Effector CD8-positive, alpha-beta T cell (primary cell): ENCODE data around the gene KIFAP3.
"Not testable (repeated sequence)": the region's sequence is repeated elsewhere in the genome, so short reads cannot be mapped to it uniquely, and the experiment has no call there.

Experiments
- DNase-seq: peaks from one replicate; lab custom pipeline; 2025; lab: John Stamatoyannopoulos, UW

Gene KIFAP3

DNA sequence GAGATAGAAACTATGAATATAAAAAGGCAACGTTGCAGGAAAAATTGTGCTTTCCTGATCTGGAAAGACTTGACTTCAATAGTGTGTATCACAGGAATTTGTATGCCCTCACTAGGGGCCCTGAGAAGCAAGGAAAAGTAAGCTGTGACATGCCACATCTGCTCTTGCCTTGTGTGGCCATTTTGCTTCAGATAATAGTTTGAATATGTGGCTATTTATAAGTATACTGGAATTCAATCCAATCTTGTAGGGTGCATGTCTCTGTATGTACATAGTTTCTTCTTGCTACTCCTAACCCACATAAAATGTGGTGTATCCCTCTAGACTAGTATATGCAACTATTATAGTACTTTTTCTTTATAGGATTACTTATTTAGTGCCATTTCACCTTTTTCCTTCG, 149.7 kb downstream of the KIFAP3 start:
- DNase-seq: no peak

DNA sequence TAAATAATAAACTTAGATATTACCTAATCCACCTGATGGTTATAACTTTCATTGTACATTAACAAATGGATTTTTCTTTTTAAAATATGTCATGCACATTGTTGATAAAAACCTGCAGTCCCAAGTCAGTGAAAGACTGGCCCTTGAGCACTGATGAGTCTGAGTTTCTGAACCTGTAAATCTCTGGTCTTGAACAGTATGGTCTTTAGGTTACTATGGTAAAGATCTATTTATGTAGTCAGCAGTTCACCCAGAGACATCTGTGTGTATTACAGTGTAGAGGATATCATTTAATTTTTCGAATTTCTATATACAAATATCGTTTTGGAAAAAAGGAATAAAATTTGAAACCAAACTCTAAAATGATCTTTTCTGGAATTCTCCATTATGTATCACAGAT, 150.4 kb downstream of the KIFAP3 start:
- DNase-seq: no peak

DNA sequence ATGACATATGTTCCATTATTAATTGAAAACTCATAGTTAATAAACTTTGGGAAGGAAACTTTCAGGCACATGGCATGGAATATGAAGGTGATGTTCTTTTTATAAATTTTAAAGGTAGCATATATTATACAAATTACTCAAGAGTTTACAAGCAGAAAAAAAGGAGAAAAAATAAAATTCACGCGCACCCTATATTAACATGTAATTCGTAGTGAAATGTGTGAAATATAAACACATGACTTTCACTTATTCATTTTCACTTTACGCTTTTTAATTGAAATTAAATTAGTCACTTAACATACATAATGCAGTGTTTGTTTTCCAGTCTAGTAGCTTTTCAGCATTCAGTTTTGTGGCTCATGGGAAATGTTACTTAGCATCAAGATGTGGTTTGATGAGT, 153.4 kb downstream of the KIFAP3 start:
- no peak for DNase-seq

DNA sequence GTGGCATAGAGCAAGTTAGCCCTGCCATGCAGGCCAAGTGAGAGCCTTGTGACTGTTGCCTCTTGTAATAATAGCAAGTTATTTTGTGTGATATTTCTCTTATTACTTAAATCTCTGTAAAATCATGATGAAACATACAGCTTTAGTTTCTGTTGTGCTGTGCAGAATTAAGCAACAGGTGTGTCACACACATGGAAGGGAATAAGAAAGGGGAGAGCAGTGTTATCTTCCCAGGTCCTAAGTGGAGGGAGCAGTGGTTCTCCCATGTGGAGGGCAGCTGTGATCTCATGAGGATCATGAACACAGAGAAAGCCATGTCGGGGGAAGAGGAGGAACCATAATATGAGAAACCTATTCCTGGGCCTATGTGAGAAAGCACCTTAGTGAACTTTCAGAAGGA, 155.6 kb downstream of the KIFAP3 start:
- DNase-seq: no peak

DNA sequence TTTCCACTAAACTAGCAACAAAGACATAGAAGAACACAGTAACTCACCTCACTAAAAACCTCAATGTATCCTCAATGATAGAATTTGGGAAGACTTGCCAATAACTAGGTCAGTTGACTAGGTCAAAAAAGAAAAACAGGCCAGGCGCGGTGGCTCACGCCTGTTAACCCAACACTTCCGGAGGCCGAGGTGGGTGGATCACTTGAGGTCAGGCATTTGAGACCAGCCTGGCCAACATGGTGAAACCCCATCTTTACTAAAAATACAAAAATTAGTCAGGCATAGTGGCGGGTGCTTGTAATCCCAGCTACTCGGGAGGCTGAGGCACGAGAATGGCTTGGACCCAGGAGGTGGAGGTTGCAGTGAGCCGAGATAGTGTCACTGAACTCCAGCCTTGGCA, 156.3 kb downstream of the KIFAP3 start:
- DNase-seq: not testable (repeated sequence)

DNA sequence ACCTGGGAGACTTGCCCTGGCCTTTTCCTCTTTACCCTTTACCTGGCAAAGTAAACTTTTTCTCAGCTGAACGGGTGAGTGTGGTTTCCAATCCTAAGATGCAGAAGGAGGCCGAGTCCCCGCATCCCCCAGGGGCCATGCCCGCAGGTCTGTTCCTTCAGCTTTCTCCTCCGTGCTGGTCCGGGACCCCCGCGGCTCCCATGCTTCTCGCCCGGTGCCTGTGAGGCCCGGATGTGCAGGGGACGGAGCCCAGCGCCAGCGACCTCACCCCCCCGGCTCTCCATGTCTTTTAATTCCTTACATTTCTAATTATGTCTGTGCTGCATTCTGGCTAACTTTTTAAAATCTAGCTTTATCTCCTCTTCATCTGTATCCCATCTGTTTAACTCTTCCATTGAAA, 159.3 kb downstream of the KIFAP3 start:
- DNase-seq: no peak

DNA sequence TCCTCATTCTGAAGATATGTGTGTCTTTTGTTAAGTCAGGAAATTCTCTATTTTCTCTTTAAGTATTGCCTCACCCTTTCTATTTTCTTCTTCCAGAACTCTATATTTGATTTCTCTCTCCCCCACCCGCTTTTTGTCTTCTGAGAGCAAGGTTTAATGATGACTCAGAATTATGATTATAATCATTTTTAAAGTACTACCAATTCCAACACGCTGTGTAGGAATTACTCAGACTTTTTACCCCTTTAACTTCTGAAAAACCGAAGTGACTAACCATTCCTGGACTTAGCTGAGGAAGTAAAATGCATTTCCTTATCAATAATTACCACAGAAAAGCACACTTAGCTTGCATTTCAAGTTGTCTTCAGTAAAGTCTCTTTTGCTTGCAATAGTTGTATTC, 160.0 kb downstream of the KIFAP3 start:
- no peak for DNase-seq

DNA sequence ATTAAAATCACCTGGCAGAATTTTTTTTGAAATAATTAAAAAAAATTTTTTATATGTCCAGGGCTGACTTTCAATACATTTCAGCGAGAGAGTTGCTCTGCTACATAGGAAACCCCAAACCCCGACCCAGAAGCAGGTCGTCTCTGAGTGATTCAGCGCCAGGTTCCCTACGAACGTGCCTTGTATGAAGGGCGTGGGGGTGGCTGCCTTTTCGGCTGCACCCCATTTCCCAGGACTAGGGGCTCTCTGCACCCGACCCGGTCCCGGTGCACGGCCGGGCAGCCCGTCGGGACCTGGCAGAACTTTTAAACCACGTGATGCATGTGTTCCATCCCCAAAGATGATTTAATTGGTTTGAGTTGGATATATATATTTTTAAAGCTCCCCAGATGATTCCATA, 165.0 kb downstream of the KIFAP3 start:
- no peak for DNase-seq

DNA sequence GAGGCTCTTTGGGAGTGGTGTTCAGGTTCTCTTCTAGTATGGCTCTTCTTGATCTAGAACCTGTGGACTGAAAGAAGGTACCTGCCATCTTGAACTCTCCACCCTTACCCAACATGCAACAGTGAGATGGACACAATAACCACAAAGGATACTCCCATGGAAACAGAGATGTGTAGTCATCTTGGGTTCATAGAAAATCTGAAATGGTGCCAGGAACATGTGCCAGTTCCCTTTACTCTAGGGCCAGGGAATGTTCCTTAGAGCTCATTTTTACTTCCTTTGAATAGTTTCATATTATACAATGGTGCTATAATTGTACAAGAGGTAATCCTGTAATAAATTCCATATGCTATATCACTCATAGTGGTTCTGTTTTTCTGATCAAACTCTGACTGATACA, 167.6 kb downstream of the KIFAP3 start:
- DNase-seq: no peak

DNA sequence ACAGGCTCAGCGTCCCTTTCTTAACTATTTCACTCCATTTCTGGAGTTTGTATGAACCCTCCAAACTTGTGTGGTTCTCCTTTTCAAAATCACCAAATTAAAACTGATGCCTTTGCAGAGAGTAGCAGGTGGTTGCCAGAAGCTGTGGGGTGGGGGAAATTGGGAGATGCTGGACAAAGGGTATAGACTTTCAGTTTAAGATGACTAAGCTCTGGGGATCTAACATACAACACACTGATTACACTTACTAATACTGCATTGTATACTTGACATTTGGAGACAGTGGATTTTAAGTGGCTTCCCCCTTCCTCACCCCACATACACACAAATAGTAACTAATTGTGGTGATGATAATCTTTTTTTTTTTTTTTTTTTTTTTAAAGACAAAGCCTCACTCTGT, 169.7 kb downstream of the KIFAP3 start:
- no peak for DNase-seq

DNA sequence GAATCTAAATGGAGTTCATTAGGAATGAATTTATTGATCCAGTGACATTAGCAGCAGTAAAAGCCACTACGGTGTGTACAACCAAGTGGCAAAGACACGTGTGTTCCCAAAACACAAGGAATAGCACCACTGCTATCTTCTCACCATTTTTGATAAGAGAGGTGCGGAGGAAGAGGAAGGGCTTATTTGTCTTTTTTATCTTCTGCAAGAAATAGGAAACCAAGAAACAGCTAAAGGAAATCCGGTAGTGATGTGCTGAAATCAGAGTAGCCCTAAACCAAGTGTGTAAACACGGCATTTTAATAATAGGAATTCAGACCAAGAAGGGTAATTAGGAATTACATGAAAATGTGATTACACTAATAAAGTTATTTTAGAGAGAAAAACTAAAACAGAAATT, 171.7 kb downstream of the KIFAP3 start:
- DNase-seq: no peak

DNA sequence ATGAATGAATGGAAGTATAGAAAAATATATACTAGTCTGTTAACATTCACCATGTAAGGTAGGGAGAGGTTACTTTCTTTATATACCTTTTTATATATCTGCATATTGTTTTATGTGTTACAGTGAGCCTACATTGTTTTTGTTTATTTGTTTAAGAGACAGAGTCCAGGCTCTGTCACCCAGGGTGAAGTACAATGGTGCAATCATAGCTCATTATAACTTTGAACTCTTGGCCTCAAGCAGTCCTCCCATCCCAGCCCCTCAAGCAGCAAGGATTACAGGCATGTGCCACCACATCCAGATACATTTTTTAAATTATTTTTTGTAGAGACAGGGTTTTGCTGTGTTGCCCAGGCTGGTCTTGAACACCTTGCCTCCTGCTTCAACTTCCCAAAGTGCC, 173.4 kb downstream of the KIFAP3 start:
- DNase-seq: no peak

DNA sequence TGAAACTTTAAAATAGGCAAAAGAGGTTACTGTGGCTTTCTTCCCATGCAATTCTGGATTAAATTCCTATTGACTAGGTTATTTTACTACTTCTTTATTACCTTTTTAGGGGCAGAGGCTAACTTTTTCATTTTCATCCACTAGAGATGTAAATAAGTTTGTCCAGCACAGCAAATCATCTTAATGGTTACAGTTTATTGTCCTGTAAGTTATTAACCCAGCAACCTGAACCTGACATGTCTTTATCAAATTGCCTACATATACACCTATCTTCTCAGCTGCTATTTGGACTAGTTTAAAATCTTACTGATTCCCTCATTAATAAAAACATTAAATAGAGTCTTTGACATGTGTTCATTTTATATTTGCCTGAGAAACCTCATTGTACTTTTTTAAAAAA, 173.9 kb downstream of the KIFAP3 start:
- no peak for DNase-seq

DNA sequence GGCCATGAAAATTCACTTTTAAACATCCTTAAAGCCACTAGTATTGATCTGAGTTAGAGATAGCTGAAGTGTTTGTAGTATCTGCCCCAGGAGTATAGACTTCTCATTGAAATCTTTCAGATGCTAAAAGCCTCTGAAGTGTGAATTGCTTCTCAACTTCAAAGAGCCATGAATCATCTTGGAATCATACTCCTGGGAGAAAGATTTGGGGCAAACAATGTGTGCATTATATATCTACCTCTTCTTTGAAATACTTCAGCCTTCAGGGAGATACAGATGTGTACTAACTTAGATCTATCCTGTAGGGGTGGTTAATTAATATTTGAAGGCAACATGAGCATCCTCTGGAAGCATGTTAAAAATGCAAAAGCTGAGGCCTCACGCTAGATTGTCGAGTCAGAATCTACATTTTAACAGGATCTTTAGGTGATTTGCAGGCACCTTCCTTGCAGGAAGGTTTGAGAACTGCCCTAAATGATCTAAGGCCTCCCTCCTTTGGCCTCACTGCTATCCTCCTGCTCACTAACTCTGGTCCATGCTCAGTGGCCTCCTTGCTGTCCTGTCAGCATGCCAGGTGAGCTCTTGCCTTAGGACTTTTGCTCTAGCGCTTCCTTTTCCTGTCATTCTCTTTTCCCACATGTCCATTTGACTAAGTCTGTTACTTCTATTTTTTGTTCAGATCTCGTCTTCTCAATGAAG, 174.8 kb downstream of the KIFAP3 start:
- DNase-seq: no peak

DNA sequence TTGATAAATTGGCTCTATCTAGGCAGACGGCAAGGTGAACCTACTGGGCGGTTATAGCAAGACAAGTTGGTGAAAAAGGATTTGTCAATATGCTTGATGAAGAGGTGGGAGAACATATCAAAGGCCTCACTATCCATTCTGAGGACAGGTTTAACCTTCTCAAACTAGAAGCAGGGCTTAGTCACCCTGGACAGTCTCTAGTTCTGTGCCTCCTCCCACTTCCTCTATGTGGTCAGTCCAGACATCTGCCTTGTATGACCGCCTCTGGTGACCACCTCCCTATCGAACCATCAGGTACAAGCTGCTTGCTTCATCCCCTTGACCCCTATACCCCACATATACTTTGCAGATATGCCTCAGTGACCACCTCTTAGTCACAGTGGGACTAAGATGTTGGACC, 178.5 kb downstream of the KIFAP3 start:
- no peak for DNase-seq

DNA sequence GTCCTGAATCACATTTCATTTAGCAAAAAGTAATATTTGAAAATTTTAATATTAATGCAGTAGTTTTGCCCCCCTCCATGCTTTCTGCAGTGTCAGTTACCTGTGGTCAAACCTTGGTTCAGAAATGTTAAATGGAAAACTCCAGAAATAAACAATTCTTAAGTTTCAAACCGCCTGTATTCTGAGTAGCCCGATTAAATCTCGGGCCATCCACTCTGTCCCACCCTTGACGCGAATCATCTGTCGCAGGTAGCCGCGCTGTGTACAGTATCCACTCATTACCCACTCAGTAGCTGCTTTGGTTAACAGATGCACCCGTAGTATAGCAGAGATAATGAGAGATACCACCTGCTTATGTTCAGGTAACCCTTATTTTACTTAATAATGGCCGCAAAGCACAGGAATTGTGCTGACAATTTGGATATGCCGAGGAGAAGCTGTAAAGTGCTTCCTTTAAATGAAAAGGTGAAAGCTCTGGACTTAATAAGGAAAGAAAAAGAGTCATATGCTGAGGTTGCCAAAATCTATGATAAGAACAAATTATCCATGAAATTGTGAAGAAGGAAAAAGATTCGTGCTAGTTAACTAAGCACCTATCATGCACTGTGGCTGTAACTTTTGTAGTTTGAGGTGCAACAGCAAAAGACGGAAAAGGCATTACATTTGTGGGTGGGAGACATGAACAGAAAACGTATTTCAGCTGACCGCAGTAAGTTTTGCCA, 179.9 kb downstream of the KIFAP3 start:
- DNase-seq: no peak

DNA sequence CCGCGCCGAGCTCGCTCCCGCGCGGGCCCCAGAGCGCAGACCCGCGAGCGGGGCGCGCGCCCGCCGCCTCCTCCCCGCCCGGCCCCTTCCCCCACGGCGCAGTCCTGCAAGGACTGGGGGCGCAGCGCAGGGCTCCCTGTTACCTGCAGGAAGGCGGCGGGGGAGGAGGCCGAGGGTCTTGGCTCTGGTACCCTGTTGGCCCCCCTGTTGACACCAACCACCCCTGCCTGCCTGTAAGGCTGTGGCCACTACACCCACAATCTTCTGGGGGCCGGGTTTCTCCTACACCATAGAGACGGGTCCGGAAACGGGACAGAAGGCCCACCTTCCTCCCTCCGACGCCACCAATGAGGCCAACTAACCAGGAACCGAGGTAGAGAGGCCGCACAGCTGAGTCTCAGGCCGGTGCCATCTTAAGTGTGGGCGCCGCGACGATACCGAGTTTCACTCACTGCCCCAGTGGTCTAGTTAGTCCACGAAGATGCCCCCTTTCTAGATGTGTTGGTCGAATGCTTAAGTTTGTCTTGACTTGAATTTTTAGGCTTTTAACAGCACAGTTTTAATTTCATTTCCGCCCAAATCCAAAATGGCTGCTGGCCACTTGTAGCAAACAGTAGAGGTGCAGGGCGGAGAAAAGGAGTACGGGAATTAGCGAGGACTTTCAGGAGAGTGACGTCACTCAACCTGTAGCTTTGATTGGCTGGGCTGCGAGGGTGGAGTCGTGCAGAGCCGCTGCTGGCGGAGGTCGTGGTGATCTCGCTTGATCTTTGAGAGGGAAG, 180.7 kb downstream of the KIFAP3 start, which contains the start of gene SCYL3:
SCYL3 (minus strand) TSS at position 252 of the 779 bp plus-strand sequence. CDS start 5,056 bp downstream, outside the sequence.
- DNase-seq: peak; percentile 82

DNA sequence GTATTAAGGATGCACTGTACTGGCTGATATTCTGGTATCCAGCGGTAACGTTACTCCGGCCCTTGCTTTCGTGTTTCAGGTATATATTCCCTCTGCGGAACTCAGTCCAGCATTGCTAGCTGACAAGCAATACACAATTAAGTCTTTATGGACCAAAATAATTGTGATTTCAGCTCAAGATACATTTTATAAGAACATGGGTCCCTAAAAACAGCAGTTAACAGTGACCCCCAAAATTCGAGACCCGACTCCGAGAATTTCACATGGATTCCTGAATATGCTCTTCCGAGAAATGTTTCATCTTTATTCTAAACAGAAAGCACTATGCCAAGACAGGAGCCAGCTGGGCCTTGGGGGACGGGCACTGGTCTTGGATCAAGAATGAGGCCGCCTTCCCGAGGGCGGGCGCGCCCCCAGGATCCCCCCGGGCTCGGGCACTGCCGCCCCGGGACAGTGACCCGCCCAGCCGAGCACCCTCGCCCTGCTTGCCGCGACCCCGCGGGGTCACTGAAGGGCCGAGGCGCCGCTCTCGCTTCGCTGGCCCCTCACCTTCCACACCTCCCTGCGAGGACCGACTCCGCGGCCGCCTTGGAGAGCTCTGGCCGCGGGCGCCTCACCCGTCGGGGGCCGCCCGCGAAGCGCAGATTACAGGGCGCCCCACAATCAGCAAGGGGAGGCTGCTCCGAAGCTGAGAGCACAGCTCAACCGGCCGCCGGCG, 181.4 kb downstream of the KIFAP3 start:
- DNase-seq: no peak

DNA sequence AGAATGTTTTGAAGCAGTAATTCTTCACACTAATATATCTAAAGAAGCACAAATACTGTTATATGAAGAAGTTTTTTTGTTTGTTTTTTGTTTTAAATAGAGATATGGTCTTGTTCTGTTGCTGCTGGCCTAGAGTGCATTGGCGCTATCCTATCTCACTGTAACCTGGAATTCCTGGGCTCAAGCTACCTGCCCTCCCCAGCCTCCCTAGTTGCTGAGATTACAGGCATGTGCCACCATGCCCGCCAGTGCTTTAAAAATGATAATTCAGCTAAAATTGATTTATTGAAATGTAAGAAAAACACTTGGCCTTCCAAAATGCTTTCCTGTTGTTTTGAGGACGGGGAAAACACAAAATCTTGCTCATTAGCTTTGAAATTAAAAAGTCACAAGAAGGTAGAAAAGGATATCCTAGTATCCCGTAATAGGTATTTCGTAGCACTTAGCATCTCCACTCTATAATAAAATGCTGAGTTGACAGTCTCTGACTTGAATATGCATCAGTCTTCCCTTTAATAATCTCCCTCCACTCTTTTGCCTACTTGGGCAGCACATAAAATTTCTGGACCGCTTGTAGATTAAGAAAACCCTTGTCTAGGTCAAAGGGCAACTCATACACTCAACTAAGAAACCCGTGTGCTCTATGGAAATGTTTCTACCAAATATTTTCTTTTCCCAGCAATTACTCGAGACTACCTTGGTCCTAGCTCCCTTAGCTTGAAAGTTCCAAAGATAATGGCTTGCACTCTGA, 182.1 kb downstream of the KIFAP3 start:
- DNase-seq: no peak

DNA sequence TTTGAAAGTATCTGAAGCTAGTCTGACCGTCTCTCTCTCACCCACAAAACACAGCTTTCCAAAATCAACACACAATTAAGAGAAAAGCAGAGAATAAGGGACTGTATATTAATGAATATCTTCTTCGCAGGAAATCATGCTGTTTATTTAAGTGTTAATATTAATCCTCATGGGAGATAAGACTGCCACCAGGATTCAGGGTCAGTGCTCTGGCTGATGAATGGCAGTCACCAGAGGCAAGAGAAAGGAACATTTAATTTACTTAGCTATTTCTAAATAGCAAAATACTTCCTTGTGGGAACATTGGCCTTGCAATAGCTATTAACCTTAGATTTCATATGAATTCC, 183.0 kb downstream of the KIFAP3 start:
- DNase-seq: no peak

DNA sequence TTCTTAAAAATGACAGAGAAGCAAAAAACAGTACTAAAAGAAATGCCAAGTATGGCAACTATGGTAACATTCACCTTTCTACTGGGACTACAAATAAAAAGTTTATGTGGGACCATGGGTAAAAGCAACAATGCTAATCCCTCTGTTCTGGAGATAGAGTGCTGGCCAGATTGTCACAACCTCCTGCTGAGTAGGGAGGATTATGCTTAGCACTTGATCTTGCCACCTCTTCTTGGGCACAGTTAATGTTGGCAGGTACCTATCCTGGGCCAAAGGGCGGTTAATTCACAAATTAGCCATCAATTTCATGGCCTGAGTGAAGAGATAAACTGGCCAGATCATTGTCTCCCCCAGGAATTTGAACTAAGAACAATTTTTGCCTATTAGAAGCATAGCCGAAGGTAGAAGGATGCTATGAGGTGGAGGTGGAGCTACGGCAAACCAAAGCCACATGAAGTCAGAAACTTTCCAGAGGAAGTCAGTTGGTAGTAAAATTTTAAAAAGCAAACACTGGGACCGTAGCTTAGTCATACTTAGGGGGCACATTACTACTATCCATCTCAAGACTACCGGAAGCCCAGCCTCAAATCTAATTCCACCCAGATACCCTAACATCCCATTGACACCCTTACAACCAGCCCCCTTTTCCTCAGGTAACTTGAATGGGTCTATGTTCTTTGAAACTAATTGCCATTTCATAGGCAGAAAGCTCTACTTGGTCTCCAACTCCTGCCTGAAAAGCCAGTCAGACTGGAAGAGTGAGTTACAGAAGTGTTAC, 183.5 kb downstream of the KIFAP3 start:
- no peak for DNase-seq
